Activated naive CD4-positive, alpha-beta T cell treated with Interleukin-2 at 50 U/mL for 16 hours (primary cell): ENCODE measurements around the gene RPL6.
"Not testable (repeated sequence)": the region's sequence is repeated elsewhere in the genome, so short reads cannot be mapped to it uniquely, and the experiment has no call there.

Source experiments
- DNase-seq: peaks from one replicate; pipeline ENCODE4 v3.0.0-alpha.2; 2020

Gene RPL6

DNA sequence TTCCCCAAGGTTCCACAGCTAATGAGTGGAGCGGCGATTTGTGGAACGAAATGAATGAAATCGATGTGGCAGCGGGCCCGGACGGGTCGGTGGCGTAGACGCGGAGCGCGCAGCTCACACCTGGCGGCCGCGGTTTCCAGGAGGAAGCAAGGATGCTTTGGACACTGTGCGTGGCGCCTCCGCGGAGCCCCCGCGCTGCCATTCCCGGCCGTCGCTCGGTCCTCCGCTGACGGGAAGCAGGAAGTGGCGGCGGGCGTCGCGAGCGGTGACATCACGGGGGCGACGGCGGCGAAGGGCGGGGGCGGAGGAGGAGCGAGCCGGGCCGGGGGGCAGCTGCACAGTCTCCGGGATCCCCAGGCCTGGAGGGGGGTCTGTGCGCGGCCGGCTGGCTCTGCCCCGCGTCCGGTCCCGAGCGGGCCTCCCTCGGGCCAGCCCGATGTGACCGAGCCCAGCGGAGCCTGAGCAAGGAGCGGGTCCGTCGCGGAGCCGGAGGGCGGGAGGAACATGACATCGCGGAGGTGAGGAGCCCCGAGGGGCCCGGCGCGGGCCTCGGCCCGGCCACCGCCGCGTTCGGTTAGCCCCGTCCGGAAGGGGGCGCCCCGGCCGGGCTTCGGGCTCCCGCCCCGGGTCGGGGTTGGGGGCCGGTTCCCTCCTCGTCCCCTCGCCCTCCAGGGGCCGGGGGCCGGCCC is 9.3 kb upstream of the RPL6 start, which contains the start of gene PTPN11:
TSS of gene PTPN11 (plus strand) at position 340 of the 689 bp plus-strand sequence. CDS start at position 505, 165 bp downstream.
- DNase-seq: peak; percentile 91

- no peak for DNase-seq
Observed at GRCh38 chr12:112418273-112418607, 8.8 kb upstream of the RPL6 start.

GRCh38 chr12:112415457-112415856 is 6.1 kb upstream of the RPL6 start:
- DNase-seq: not testable (repeated sequence)

- DNase-seq: no peak
Observed at GRCh38 chr12:112413855-112414625, 4.6 kb upstream of the RPL6 start.

DNA sequence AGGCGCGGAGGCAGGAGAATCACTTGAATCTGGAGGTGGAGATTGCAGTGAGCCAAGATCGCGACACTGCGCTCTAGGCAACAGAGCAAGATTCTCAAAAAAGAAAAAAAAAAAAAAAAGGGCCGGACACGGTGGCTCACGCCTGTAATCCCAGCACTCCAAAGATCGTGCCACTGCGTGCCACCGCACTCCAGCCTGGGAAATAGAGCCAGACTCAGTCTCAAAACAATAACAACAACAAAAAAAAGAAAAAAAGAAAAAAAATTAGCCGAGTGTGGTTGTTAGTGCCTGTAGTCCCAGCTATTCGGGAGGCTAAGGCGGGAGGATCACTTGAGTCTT is 470 bp upstream of the RPL6 start:
- no peak for DNase-seq

GRCh38 chr12:112408621-112409020 is 784 bp downstream of the RPL6 start:
- DNase-seq: peak; percentile 27

DNA sequence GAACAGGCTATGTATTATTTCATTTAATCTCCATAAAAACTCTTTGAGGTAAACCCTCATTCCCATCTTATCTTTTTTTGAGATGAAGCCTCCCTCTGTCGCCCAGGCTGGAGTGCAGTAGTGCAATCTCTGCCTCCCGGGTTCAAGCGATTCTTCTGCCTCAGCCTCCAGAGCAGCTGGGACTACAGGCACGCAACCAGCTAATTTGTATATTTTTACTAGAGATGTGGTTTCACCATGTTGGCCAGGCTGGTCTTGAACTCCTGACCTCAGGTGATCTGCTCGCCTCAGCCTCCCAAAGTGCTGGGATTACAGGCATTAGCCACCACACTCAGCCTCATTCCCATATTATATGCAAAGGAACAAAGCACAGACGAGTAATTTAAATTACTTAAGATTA is 1.7 kb downstream of the RPL6 start:
- not testable (repeated sequence) for DNase-seq

DNA sequence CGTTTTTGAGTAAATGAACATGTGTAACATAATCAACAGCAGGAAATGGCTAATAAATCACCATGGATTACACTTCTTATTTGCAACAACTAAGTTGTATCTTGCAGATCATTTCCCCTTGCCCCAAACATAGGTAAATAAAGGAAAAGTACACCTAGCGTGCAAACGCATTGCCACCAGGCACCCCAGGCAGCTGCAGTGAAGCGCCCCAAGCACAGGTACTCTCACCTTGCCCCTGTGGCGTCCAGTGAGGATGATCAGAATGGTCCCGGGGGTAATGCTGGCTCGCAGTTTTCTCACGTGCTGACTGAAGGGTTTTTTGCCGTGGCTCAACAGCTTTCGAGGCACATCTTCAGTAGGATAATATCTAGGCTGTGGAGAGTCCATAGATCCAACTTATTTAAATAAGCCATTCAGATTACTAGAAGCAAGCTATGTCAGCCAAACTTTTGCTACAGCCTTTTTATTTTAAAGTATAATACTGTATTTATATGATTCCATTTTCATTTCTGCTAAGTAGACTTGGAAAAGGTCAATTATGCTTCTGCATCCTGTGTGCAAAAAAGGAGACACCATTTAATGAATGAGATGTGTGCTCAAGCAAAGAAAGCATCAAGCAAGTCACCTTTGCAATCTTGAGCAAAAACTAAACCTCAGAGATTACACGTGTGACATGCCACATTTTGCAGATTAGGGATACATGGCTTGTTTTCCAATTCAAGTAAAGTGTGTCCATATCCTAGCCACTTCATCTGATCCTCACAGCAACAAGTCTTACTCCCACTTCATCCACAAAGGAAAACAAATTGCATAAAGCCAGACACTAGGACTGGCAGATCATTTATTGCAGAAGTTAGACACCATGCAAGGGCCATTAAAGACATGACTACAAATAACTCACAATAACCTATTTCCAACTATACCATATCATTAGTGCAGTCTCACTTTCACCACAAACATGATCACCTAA is 2.6 kb downstream of the RPL6 start:
- no peak for DNase-seq

DNA sequence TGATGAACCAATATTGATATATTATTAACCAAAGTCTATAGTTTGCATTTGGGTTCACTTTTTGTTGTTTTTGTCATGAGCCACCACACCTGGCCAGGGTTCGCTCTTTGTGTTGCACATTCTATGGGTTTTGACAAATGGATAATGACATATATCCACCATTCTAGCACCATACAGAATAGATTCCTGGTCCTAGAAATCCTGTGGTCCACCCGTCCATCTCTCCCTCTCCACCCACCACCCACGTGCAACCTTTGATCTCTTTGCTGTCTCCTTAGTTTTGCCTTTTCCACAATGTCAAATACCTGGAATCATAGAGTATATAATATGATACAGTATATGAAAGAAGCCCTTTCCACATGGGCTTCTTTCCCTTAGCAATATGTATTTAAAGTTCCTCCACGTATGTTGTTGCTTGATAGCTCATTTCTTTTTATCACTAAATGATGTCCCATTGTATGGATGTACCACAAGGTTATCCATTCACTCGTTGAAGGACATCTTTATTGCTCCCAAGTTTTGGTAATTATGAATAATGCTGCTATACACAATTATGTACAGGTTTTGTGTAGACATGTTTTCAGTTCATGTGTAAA is 7.4 kb downstream of the RPL6 start:
- DNase-seq: no peak

- no peak for DNase-seq
Observed at GRCh38 chr12:112401054-112401453, 8.4 kb downstream of the RPL6 start.

- no peak for DNase-seq
Observed at GRCh38 chr12:112393328-112393727, 16.1 kb downstream of the RPL6 start.

DNA sequence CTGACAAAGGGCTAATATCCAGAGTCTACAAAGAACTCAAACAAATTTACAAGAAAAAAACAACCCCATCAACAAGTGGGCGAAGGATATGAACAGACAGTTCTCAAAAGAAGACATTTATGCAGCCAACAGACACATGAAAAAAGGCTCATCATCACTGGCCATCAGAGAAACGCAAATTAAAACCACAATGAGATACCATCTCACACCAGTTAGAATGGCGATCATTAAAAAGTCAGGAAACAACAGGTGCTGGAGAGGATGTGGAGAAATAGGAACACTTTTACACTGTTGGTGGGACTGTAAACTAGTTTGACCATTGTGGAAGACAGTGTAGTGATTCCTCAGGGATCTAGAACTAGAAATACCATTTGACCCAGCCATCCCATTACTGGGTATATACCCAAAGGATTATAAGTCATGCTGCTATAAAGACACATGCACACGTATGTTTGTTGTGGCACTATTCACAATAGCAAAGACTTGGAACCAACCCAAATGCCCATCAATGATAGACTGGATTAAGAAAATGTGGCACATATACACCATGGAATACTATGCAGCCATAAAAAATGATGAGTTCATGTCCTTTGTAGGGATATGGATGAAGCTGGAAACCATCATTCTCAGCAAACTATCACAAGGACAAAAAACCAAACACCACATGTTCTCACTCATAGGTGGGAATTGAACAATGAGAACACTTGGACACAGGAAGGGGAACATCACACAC is 19.3 kb downstream of the RPL6 start:
- DNase-seq: not testable (repeated sequence)

GRCh38 chr12:112389228-112389627 is 20.2 kb downstream of the RPL6 start:
- DNase-seq: no peak

DNA sequence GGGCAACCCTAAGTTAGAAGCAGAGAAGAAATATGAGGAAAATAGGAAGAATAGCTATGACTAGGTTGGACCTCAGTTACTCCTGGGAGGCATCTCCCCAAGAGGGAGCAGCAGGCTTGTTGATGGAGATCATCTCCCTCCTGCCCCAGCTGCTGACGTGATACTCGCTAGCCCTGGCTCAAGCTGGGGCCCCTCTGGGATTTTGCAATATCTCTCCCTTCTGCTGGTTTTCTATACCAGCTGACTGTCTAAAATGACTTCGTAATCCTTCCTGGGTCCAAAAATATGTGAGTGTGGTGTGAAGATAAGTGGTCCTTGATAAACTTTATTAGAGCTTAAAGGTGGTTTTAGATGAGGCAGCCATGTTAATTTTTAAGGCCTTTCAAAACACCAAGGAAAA is 22.7 kb downstream of the RPL6 start:
- DNase-seq: no peak

GRCh38 chr12:112382866-112383265 is 26.5 kb downstream of the RPL6 start:
- DNase-seq: no peak

- DNase-seq: peak; percentile 95
Observed at GRCh38 chr12:112381883-112382796, 27.3 kb downstream of the RPL6 start, which contains the start of gene HECTD4. Gene HECTD4 (minus strand): TSS chr12:112382431. CDS start chr12:112382128, 303 bp downstream.

DNA sequence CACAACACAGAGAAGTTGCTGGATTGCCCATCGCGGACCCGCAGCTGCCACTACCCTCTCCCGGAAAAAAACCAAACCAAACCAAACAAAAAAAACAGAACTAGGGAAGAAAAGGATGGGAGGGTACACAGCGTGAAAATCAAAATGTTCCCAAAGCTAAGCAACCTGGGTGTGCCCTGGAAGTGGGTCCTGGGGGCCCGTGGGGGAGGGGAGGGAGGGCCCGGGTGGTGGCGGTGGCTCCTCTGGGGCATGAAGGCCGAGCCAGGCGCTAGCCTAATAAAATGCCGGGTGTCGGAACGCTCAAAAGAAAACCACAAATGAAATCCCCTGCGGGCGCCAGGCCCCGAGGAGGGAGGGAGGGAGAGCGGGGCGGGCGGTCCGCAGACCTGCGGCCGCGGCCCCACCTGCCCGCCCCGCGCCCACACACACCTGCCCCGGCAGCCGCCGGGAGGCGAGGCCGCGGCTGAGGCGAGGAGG is 28.0 kb downstream of the RPL6 start:
- DNase-seq: peak; percentile 42

DNA sequence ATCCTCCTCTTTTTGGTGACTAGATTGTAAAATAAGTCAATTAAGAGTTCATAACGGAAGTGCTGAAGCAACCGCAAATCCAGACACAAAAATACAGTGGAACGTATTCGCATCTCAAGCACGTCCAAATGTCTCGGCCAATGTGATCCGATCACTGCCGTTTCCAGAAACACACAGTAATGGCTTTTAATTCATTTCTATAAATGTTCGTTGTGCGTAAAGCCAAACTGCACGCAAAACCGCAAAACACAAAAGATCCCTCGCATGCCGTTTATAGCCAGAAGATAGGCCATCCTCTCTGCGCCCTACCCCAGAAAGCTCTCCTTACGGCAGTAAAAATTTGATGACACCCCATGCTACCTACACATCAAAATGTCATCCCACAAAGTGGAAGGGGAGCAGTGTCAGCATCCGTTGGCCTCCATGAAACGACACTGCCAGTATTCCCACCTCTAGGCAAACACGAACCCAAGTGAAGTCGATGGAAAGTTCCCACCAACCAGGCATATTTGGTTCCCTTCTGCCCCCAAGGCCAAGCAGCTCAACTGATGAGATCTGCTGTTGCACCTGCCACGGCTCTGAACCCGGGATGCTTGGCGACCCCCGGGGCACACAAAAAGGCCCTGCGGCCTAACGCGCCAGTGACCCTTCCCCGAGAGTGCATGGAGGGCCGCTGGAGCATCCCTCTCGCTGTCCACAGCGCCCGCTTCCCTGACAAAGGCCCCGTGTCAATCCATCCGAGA is 28.6 kb downstream of the RPL6 start:
- DNase-seq: no peak

DNA sequence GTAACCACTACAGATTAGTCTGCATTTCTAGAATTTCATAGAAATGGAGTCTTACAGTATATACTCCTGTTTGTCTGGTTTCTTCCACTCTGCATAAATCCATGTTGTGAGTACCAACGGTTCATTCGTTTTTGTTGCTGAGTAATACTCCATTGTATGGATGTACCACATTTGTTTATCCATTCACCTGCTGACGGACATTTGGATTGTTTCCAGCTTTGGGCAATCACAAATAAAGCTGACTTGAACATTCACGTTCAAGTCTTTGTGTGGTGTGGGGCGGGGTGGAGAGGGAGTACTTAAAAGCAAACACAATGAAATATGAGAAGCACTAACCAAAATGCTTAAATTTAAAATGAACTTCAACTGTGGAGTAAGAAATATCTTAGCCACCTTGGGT is 34.3 kb downstream of the RPL6 start:
- DNase-seq: no peak

DNA sequence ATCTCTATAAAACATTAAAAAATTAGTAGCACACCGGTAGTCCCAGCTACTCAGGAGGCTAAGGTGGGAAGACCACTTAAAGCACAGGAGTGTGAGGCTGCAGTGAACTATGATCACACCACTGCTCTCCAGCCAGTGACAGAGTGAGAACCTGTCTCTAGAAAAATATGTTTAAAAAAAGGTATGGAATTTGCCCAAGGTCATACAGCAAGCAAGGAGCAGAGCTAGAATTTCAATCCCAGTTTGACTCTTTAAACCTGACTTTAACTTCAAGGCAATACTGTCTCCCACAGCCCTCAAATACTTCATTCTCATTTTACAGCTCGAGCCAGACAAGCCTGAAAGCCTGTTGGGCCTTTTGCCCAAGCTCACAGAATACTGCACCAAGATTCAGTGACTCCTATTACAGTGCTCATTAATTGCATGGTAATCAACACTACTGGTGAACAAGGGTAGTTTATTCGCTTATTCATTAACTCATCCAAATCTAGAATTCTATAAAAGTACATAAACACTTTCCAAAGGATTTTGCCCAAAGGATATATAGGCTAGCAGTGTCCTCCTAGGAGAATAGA is 35.2 kb downstream of the RPL6 start:
- DNase-seq: no peak
